Kidney epithelial cell (primary cell): Measurements from ENCODE around the gene PAMR1. TPM values are rescaled to one million over a fixed set of nuclear protein-coding genes. Genes with fewer than 3 reads are reported as not detected.

Experiments
- DNase-seq: peaks from one replicate; pipeline ENCODE4 v3.0.0-alpha.2; 2010; ENCODE audit warnings: low read depth
- H3K27me3 ChIP-seq: 2 replicates; pipeline ENCODE4 v1.6.0; 2011; ENCODE audit warnings: low read length; ENCODE audit not compliant: control insufficient read depth, insufficient read depth
- H3K36me3 ChIP-seq: 2 replicates; pipeline ENCODE4 v1.5.1; 2011; ENCODE audit warnings: low read length; ENCODE audit not compliant: control insufficient read depth, insufficient read depth
- H3K4me3 ChIP-seq: 2 replicates; pipeline ENCODE4 v1.5.1; 2011; ENCODE audit warnings: low read depth, mild to moderate bottlenecking, control low read depth, low read length
- CTCF ChIP-seq: IDR thresholded peaks from 2 replicates; pipeline ENCODE4 v1.5.1; 2011; ENCODE audit warnings: mild to moderate bottlenecking, moderate library complexity, low read length, control low read depth, inconsistent platforms; ENCODE audit not compliant: insufficient read depth, poor library complexity, severe bottlenecking
- total RNA-seq: library from RNA; depleted of rRNA; stranded (reverse); fragments of >200 nt; gene quantifications from 2 replicates; pipeline ENCODE4 v1.2.3, GENCODE V29; 2015

The PAMR1 gene
- total RNA-seq, 1 donor from 2014 or later, result 0.84 TPM

- Histone ChIP-seq H3K36me3 (no peaks in the 10 kb centered on the region), H3K4me3 (no peak overlapping the region), H3K27me3 (no peaks in the 10 kb centered on the region)
- DNase-seq, result no peak
- no peak for TF ChIP-seq CTCF
Measured at GRCh38 chr11:35563484-35564244, 38.2 kb upstream of the PAMR1 start.

GRCh38 chr11:35559949-35560348, 34.5 kb upstream of the PAMR1 start:
- Histone ChIP-seq H3K4me3 (no peak overlapping the region), H3K36me3 (no peaks in the 10 kb centered on the region), H3K27me3 (no peaks in the 10 kb centered on the region)
- no peak for DNase-seq
- no peak for TF ChIP-seq CTCF

- Histone ChIP-seq H3K36me3 (no peaks in the 10 kb centered on the region), H3K4me3 (no peak overlapping the region), H3K27me3 (no peaks in the 10 kb centered on the region)
- DNase-seq, result no peak
- no peak for TF ChIP-seq CTCF
Measured at GRCh38 chr11:35558513-35558912, 33.1 kb upstream of the PAMR1 start.

- no peak for DNase-seq
- TF ChIP-seq CTCF, result no peak
- no peak overlapping the region for H3K4me3 ChIP-seq
- H3K27me3 ChIP-seq, result no peaks in the 10 kb centered on the region
- H3K36me3 ChIP-seq, result no peaks in the 10 kb centered on the region
Measured at GRCh38 chr11:35555488-35555887, 30.1 kb upstream of the PAMR1 start.

GRCh38 chr11:35554491-35555437, 29.3 kb upstream of the PAMR1 start:
- no peaks in the 10 kb centered on the region for H3K27me3 ChIP-seq
- DNase-seq, result no peak
- H3K4me3 ChIP-seq, result no peak overlapping the region
- no peaks in the 10 kb centered on the region for H3K36me3 ChIP-seq
- peak; percentile 25 for TF ChIP-seq CTCF
